Lower lobe of right lung (tissue), 2 donors: ENCODE data around the gene RAB5IF. TPM values are rescaled to one million over a fixed set of nuclear protein-coding genes. Genes with fewer than 3 reads are reported as not detected.

Source experiments
- ATAC-seq, 2 donors: fragments of 200-7000 bp; cut with Tn5 transposase; one replicate each; pipeline ENCODE4 v1.9.1; 2020 to 2022; ENCODE audit warnings: mild to moderate bottlenecking in 2 of 2, moderate library complexity in 2 of 2
- DNase-seq: peaks from one replicate; pipeline ENCODE4 v3.0.0-alpha.2; 2020
- H3K27ac ChIP-seq: fragments of 200-600 bp; one replicate; pipeline ENCODE4 v1.8.0; 2022
- H3K27me3 ChIP-seq: fragments of 200-600 bp; one replicate; pipeline ENCODE4 v1.8.0; 2022; ENCODE audit warnings: low read depth
- H3K36me3 ChIP-seq: fragments of 200-600 bp; one replicate; pipeline ENCODE4 v1.8.0; 2022; ENCODE audit warnings: mild to moderate bottlenecking
- H3K4me1 ChIP-seq: fragments of 200-600 bp; one replicate; pipeline ENCODE4 v1.8.0; 2022
- H3K4me3 ChIP-seq: fragments of 200-600 bp; one replicate; pipeline ENCODE4 v1.8.0; 2022; ENCODE audit warnings: mild to moderate bottlenecking
- H3K9me3 ChIP-seq: fragments of 200-600 bp; one replicate; pipeline ENCODE4 v1.8.0; 2022
- CTCF ChIP-seq: fragments of 200-600 bp; IDR thresholded peaks from one replicate; pipeline ENCODE4 v1.8.0; 2022; ENCODE audit warnings: antibody characterized with exemption, mild to moderate bottlenecking
- intact Hi-C: fragments of 100-400 bp; cut with DNase I; formaldehyde crosslinking; loops from one replicate; pipeline ENCODE4 v1.11.0; 2022
- total RNA-seq: library from RNA; stranded (reverse); fragmentation: NEBNext Ultra II Directional; extraction: Animal tissue kit (Norgen Biotek cat#: 25700); gene quantifications from one replicate; pipeline ENCODE4 v1.2.1, GENCODE V29; 2021
- donor health status: DM: no; HTN: yes; CAD: no; lungs with severe emphysema.

The RAB5IF gene
- total RNA-seq, 1 donor from 2014 or later, result 100.0 TPM

- no peak for DNase-seq
- H3K36me3 ChIP-seq, result peaks cover 53% of the 10 kb centered on the region
- intact Hi-C loops, result no loop called here
- H3K4me1 ChIP-seq, result no peaks in the 10 kb centered on the region
- H3K4me3 ChIP-seq, result no peak overlapping the region
- no peak for TF ChIP-seq CTCF
- no peaks in the 10 kb centered on the region for H3K27me3 ChIP-seq
- no peak for ATAC-seq
- H3K9me3 ChIP-seq, result no peaks in the 10 kb centered on the region
- H3K27ac ChIP-seq, result no peak overlapping the region
Measured at GRCh38 chr20:36582821-36583220, 22.8 kb upstream of the RAB5IF start.

GRCh38 chr20:36584018-36584481 is 21.5 kb upstream of the RAB5IF start:
- intact Hi-C loops, result no loop called here
- DNase-seq, result no peak
- Histone ChIP-seq H3K27ac (no peak overlapping the region), H3K9me3 (no peaks in the 10 kb centered on the region), H3K4me1 (no peaks in the 10 kb centered on the region), H3K27me3 (no peaks in the 10 kb centered on the region), H3K36me3 (peaks cover 45% of the 10 kb centered on the region), H3K4me3 (no peak overlapping the region)
- TF ChIP-seq CTCF, result no peak
- peak; percentile 22 to 34 for ATAC-seq

- H3K9me3 ChIP-seq, result no peaks in the 10 kb centered on the region
- H3K36me3 ChIP-seq, result peaks cover 31% of the 10 kb centered on the region
- no peak for ATAC-seq
- no peak for TF ChIP-seq CTCF
- DNase-seq, result no peak
- intact Hi-C loops, result no loop called here
- H3K27ac ChIP-seq, result no peak overlapping the region
- no peaks in the 10 kb centered on the region for H3K27me3 ChIP-seq
- H3K4me3 ChIP-seq, result no peak overlapping the region
- H3K4me1 ChIP-seq, result no peaks in the 10 kb centered on the region
Measured at GRCh38 chr20:36585410-36586125, 20.0 kb upstream of the RAB5IF start.

- Histone ChIP-seq H3K36me3 (peaks cover 26% of the 10 kb centered on the region), H3K4me3 (no peak overlapping the region), H3K4me1 (no peaks in the 10 kb centered on the region), H3K27me3 (no peaks in the 10 kb centered on the region), H3K27ac (no peak overlapping the region), H3K9me3 (no peaks in the 10 kb centered on the region)
- DNase-seq (no peak), ATAC-seq (no peak)
- TF ChIP-seq CTCF, result no peak
- intact Hi-C loops, result no loop called here
Measured at GRCh38 chr20:36587388-36588070, 18.1 kb upstream of the RAB5IF start.

GRCh38 chr20:36591281-36591680 is 14.3 kb upstream of the RAB5IF start:
- TF ChIP-seq CTCF, result no peak
- intact Hi-C loops, result no loop called here
- DNase-seq, result no peak
- no peaks in the 10 kb centered on the region for H3K9me3 ChIP-seq
- no peak overlapping the region for H3K4me3 ChIP-seq
- no peak overlapping the region for H3K27ac ChIP-seq
- H3K36me3 ChIP-seq, result peaks cover 14% of the 10 kb centered on the region
- no peaks in the 10 kb centered on the region for H3K27me3 ChIP-seq
- ATAC-seq, result no peak
- peaks cover 14% of the 10 kb centered on the region for H3K4me1 ChIP-seq
